ENCODE results near the gene HMGXB3. TPM values are rescaled to one million over a fixed set of nuclear protein-coding genes. Genes with fewer than 3 reads are reported as not detected.

HMGXB3 gene, protein sequence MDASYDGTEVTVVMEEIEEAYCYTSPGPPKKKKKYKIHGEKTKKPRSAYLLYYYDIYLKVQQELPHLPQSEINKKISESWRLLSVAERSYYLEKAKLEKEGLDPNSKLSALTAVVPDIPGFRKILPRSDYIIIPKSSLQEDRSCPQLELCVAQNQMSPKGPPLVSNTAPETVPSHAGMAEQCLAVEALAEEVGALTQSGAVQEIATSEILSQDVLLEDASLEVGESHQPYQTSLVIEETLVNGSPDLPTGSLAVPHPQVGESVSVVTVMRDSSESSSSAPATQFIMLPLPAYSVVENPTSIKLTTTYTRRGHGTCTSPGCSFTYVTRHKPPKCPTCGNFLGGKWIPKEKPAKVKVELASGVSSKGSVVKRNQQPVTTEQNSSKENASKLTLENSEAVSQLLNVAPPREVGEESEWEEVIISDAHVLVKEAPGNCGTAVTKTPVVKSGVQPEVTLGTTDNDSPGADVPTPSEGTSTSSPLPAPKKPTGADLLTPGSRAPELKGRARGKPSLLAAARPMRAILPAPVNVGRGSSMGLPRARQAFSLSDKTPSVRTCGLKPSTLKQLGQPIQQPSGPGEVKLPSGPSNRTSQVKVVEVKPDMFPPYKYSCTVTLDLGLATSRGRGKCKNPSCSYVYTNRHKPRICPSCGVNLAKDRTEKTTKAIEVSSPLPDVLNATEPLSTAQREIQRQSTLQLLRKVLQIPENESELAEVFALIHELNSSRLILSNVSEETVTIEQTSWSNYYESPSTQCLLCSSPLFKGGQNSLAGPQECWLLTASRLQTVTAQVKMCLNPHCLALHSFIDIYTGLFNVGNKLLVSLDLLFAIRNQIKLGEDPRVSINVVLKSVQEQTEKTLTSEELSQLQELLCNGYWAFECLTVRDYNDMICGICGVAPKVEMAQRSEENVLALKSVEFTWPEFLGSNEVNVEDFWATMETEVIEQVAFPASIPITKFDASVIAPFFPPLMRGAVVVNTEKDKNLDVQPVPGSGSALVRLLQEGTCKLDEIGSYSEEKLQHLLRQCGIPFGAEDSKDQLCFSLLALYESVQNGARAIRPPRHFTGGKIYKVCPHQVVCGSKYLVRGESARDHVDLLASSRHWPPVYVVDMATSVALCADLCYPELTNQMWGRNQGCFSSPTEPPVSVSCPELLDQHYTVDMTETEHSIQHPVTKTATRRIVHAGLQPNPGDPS (N-terminal part only)
- total RNA-seq (27.8 and 51.0 TPM in 2 replicates), polyA plus RNA-seq (16.7 and 23.9 TPM in 2 replicates)

- H3K27ac ChIP-seq = peak within 1 kb of the TSS; percentile 91
- H3K9me3 ChIP-seq (ENCODE audit: low read depth) = no peaks in the 10 kb centered on the region
- H3K4me3 ChIP-seq = peak within 1 kb of the TSS; percentile 80
- DNase-seq (ENCODE audit: low read depth in 1 of 2, low spot score in 1 of 2) = peak; percentile 97
- peaks cover 4% of the 10 kb centered on the region for H3K4me1 ChIP-seq (ENCODE audit: low read depth)
- H3K27me3 ChIP-seq = no peaks in the 10 kb centered on the region
- peaks cover 5% of the 10 kb centered on the region for H3K36me3 ChIP-seq
- TF ChIP-seq, protein P1, sequence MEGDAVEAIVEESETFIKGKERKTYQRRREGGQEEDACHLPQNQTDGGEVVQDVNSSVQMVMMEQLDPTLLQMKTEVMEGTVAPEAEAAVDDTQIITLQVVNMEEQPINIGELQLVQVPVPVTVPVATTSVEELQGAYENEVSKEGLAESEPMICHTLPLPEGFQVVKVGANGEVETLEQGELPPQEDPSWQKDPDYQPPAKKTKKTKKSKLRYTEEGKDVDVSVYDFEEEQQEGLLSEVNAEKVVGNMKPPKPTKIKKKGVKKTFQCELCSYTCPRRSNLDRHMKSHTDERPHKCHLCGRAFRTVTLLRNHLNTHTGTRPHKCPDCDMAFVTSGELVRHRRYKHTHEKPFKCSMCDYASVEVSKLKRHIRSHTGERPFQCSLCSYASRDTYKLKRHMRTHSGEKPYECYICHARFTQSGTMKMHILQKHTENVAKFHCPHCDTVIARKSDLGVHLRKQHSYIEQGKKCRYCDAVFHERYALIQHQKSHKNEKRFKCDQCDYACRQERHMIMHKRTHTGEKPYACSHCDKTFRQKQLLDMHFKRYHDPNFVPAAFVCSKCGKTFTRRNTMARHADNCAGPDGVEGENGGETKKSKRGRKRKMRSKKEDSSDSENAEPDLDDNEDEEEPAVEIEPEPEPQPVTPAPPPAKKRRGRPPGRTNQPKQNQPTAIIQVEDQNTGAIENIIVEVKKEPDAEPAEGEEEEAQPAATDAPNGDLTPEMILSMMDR (IDR thresholded peaks at IDR 0.05; ENCODE audit: low read depth, low read length) = no peak
Observed at GRCh38 chr5:150000256-150000989, at the start of gene HMGXB3, which contains the start of gene TIGD6. Gene HMGXB3 (plus strand): TSS chr5:150000739. CDS start chr5:150004853, 4,114 bp downstream. Gene TIGD6 (minus strand): TSS chr5:150000654. CDS start chr5:149996348, 4,306 bp downstream.

DNA sequence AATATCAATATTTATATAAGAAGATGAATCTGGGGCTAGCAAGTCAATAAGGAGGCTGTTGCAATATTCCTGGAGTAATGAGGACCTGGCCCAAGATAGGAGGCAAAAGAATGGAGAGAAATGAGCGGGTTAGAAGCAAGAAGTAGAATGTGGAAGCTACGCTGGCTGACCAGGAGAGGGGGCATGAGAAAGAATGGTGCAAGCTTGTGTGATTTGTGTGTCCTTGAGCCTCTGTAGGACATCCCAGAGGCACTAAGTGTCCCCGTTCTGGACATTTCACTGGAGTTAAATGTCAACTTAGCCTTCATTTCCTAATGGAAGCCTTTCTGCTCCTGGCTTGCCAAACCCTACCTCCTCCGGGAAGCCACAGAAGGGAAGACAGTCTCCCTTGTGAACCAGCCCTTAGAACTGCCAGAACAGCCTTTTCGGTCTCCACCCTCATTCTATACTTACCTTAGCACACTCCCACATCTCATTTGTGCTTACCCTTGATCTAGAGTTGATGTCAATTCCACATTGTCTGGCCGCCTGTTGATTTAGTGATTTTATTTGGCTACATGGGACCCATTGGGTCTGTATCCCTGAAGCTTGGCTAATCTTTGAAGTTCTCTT lies 49.3 kb upstream of the HMGXB3 start:
- H3K4me1 ChIP-seq (ENCODE audit: low read depth) = no peaks in the 10 kb centered on the region
- no peaks in the 10 kb centered on the region for H3K36me3 ChIP-seq
- no peak for DNase-seq (ENCODE audit: low read depth in 1 of 2, low spot score in 1 of 2)
- H3K27me3 ChIP-seq = no peaks in the 10 kb centered on the region
- H3K9me3 ChIP-seq (ENCODE audit: low read depth) = no peaks in the 10 kb centered on the region
- TF ChIP-seq, protein P1 (IDR thresholded peaks at IDR 0.05; ENCODE audit: low read depth, low read length) = no peak
- no peak overlapping the region for H3K4me3 ChIP-seq
- no peak overlapping the region for H3K27ac ChIP-seq

DNA sequence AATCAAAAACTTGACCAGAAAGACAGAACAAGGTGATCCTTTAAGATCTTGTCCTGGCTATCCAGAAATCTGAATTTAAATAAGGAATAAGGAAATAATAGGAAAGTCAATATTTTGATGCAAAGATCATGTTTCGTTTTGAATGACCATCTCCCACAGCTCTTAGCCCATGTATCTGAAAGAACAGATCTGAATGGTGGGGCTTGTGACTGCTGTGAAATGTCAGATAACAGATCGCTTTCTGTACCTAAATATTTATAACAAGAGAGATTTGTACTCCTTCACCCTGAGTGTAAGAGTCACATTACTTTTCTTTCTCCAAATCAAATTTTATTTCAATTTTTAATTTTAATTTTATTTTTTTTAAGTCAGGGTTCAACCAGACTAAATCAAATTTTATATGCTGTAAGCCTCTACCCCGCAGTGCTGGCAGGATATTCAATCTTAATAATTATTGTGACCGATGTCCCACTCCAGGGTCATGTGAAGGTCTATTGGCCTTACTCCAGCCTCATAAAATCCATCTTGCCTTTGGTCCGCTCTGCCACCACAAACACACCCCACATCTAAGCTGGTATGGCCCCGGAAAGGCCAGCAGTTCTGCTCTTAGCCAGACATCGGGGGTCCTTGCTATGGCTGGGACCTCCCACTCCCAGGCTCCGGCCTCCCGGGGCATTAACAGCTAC lies 47.0 kb upstream of the HMGXB3 start:
- no peaks in the 10 kb centered on the region for H3K4me1 ChIP-seq (ENCODE audit: low read depth)
- no peaks in the 10 kb centered on the region for H3K9me3 ChIP-seq (ENCODE audit: low read depth)
- no peaks in the 10 kb centered on the region for H3K36me3 ChIP-seq
- no peak overlapping the region for H3K4me3 ChIP-seq
- TF ChIP-seq, protein P1 (IDR thresholded peaks at IDR 0.05; ENCODE audit: low read depth, low read length) = no peak
- DNase-seq (ENCODE audit: low read depth in 1 of 2, low spot score in 1 of 2) = no peak
- H3K27me3 ChIP-seq = no peaks in the 10 kb centered on the region
- H3K27ac ChIP-seq = no peak overlapping the region

DNA sequence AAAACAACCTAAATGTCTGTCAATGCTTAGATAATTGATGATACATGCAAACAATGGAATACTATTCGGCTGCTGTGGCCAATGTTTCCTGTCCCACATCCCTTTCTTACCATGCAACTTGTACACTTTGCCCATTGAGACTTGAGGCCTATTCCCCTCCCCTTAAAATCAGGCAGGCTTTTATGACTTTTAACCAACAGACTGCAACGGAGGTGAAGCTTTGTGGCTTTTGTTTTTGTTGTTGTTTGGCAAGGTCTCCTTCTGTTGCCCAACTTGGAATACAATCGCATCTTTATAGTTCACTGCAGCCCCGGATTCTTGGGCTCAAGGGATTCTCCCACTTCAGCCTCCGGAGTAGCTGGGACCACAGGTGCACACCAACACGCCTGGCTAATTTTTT lies 45.7 kb upstream of the HMGXB3 start:
- Histone ChIP-seq H3K9me3 (ENCODE audit: low read depth) (no peaks in the 10 kb centered on the region), H3K36me3 (no peaks in the 10 kb centered on the region), H3K4me3 (no peak overlapping the region), H3K27ac (no peak overlapping the region), H3K27me3 (no peaks in the 10 kb centered on the region), H3K4me1 (ENCODE audit: low read depth) (no peaks in the 10 kb centered on the region)
- TF ChIP-seq, protein P1 (IDR thresholded peaks at IDR 0.05; ENCODE audit: low read depth, low read length) = no peak
- DNase-seq (ENCODE audit: low read depth in 1 of 2, low spot score in 1 of 2) = no peak
